HG02852 (cell line): ENCODE measurements around the gene CHRND.
"Not testable (repeated sequence)": the region's sequence is repeated elsewhere in the genome, so short reads cannot be mapped to it uniquely, and the experiment has no call there.

Source experiments
- ATAC-seq: cut with Tn5 transposase; IDR thresholded peaks from one replicate; pipeline ENCODE4 v1.9.1; 2021; ENCODE audit warnings: mild to moderate bottlenecking, moderate library complexity; ENCODE audit not compliant: unreplicated experiment

CHRND gene

GRCh38 chr2:232570481-232570880 lies 44.5 kb downstream of the CHRND start:
- ATAC-seq: not testable (repeated sequence)

- no peak for ATAC-seq
These were observed 45.1 kb downstream of the CHRND start for GRCh38 chr2:232571026-232571474.

- ATAC-seq: no peak
These were observed 47.1 kb downstream of the CHRND start for GRCh38 chr2:232573042-232573441.

GRCh38 chr2:232573771-232574435 lies 47.9 kb downstream of the CHRND start:
- ATAC-seq: no peak

GRCh38 chr2:232574674-232575403 lies 48.9 kb downstream of the CHRND start:
- ATAC-seq: no peak

- no peak for ATAC-seq
These were observed 49.4 kb downstream of the CHRND start for GRCh38 chr2:232575404-232575746.

GRCh38 chr2:232576995-232577394 lies 51.0 kb downstream of the CHRND start:
- no peak for ATAC-seq

- no peak for ATAC-seq
These were observed 51.9 kb downstream of the CHRND start for GRCh38 chr2:232577841-232578240.

GRCh38 chr2:232578626-232579025 lies 52.7 kb downstream of the CHRND start:
- no peak for ATAC-seq

- no peak for ATAC-seq
These were observed 54.7 kb downstream of the CHRND start for GRCh38 chr2:232580648-232580981.

- ATAC-seq: no peak
These were observed 55.8 kb downstream of the CHRND start for GRCh38 chr2:232581725-232582124.

- ATAC-seq: no peak
These were observed 58.3 kb downstream of the CHRND start for GRCh38 chr2:232584238-232584637.
